GM04503 (cell line): Measurements from ENCODE around the gene MCAM.

Experiments used
- DNase-seq: peaks from one replicate; pipeline ENCODE4 v3.0.0-alpha.2; 2012; ENCODE audit warnings: low read depth

The MCAM gene

GRCh38 chr11:119307219-119307618 lies 9.7 kb downstream of the MCAM start:
- DNase-seq, result no peak

GRCh38 chr11:119306373-119306890 lies 10.5 kb downstream of the MCAM start:
- DNase-seq, result no peak

GRCh38 chr11:119305556-119306372 lies 11.2 kb downstream of the MCAM start:
- DNase-seq, result no peak

- no peak for DNase-seq
Measured at GRCh38 chr11:119303227-119303718, 13.7 kb downstream of the MCAM start.

GRCh38 chr11:119300198-119300964 lies 16.5 kb downstream of the MCAM start:
- no peak for DNase-seq

- DNase-seq, result no peak
Measured at GRCh38 chr11:119299416-119299815, 17.5 kb downstream of the MCAM start.

GRCh38 chr11:119298726-119299125 lies 18.2 kb downstream of the MCAM start:
- DNase-seq, result no peak

GRCh38 chr11:119297938-119298337 lies 19.0 kb downstream of the MCAM start:
- DNase-seq, result no peak

- no peak for DNase-seq
Measured at GRCh38 chr11:119295178-119295577, 21.8 kb downstream of the MCAM start.

GRCh38 chr11:119293461-119293860 lies 23.5 kb downstream of the MCAM start:
- DNase-seq, result no peak

GRCh38 chr11:119290894-119291497 lies 25.9 kb downstream of the MCAM start:
- DNase-seq, result no peak

- DNase-seq, result no peak
Measured at GRCh38 chr11:119288219-119288618, 28.7 kb downstream of the MCAM start.

- DNase-seq, result no peak
Measured at GRCh38 chr11:119285431-119285830, 31.5 kb downstream of the MCAM start.

GRCh38 chr11:119284344-119285157 lies 32.4 kb downstream of the MCAM start:
- DNase-seq, result no peak

- no peak for DNase-seq
Measured at GRCh38 chr11:119282495-119282894, 34.4 kb downstream of the MCAM start.

- DNase-seq, result no peak
Measured at GRCh38 chr11:119277660-119278059, 39.3 kb downstream of the MCAM start.

- DNase-seq, result no peak
Measured at GRCh38 chr11:119273721-119274120, 43.2 kb downstream of the MCAM start.

- no peak for DNase-seq
Measured at GRCh38 chr11:119267645-119268044, 49.3 kb downstream of the MCAM start.

- DNase-seq, result no peak
Measured at GRCh38 chr11:119266517-119267255, 50.2 kb downstream of the MCAM start.

GRCh38 chr11:119266063-119266462 lies 50.9 kb downstream of the MCAM start:
- no peak for DNase-seq
